ENCODE results near the gene ZNRF1.
"Not testable (repeated sequence)": the region's sequence is repeated elsewhere in the genome, so short reads cannot be mapped to it uniquely, and the experiment has no call there.

The ZNRF1 gene

GRCh38 chr16:75088934-75089333 lies 90.1 kb downstream of the ZNRF1 start:
- no peak for DNase-seq (ENCODE audit: low spot score)
- no peak for TF ChIP-seq CTCF (IDR thresholded peaks at IDR 0.05; ENCODE audit: extremely low read depth, missing control alignments)

GRCh38 chr16:75089486-75090202 lies 90.8 kb downstream of the ZNRF1 start:
- no peak for TF ChIP-seq CTCF (IDR thresholded peaks at IDR 0.05; ENCODE audit: extremely low read depth, missing control alignments)
- no peak for DNase-seq (ENCODE audit: low spot score)

- not testable (repeated sequence) for DNase-seq (ENCODE audit: low spot score)
These were observed 92.1 kb downstream of the ZNRF1 start for GRCh38 chr16:75090899-75091298.

GRCh38 chr16:75091619-75092018 lies 92.8 kb downstream of the ZNRF1 start:
- DNase-seq (ENCODE audit: low spot score): not testable (repeated sequence)

- TF ChIP-seq CTCF (IDR thresholded peaks at IDR 0.05; ENCODE audit: extremely low read depth, missing control alignments): no peak
- no peak for DNase-seq (ENCODE audit: low spot score)
These were observed 94.0 kb downstream of the ZNRF1 start for GRCh38 chr16:75092777-75093176.

- no peak for TF ChIP-seq CTCF (IDR thresholded peaks at IDR 0.05; ENCODE audit: extremely low read depth, missing control alignments)
- no peak for DNase-seq (ENCODE audit: low spot score)
These were observed 95.0 kb downstream of the ZNRF1 start for GRCh38 chr16:75093598-75094540.

- no peak for TF ChIP-seq CTCF (IDR thresholded peaks at IDR 0.05; ENCODE audit: extremely low read depth, missing control alignments)
- no peak for DNase-seq (ENCODE audit: low spot score)
These were observed 96.4 kb downstream of the ZNRF1 start for GRCh38 chr16:75095204-75095621.

GRCh38 chr16:75096656-75097055 lies 97.8 kb downstream of the ZNRF1 start:
- no peak for TF ChIP-seq CTCF (IDR thresholded peaks at IDR 0.05; ENCODE audit: extremely low read depth, missing control alignments)
- no peak for DNase-seq (ENCODE audit: low spot score)

Measured in GM20000 (cell line).